BLaER1 (cell line): Measurements from ENCODE around the gene GFI1B.
A peak's percentile ranks its signal among the peaks of the same experiment; 100 is the strongest.

Experiments used
- H3K27ac ChIP-seq: shearing (Covaris generic); formaldehyde crosslinking; 2 replicates; pipeline ENCODE4 v1.8.1; 2022
- H3K27me3 ChIP-seq: shearing (Covaris generic); formaldehyde crosslinking; 2 replicates; pipeline ENCODE4 v1.8.1; 2022
- H3K36me3 ChIP-seq: shearing (Covaris generic); formaldehyde crosslinking; 2 replicates; pipeline ENCODE4 v1.8.1; 2022
- H3K4me1 ChIP-seq: shearing (Covaris generic); formaldehyde crosslinking; 2 replicates; pipeline ENCODE4 v1.8.1; 2022
- H3K4me2 ChIP-seq: shearing (Covaris generic); formaldehyde crosslinking; 2 replicates; pipeline ENCODE4 v1.8.1; 2022
- H3K4me3 ChIP-seq: shearing (Covaris generic); formaldehyde crosslinking; 2 replicates; pipeline ENCODE4 v1.8.1; 2022
- H3K9ac ChIP-seq: shearing (Covaris generic); formaldehyde crosslinking; 2 replicates; pipeline ENCODE4 v1.8.1; 2022
- H3K9me3 ChIP-seq: shearing (Covaris generic); formaldehyde crosslinking; 2 replicates; pipeline ENCODE4 v1.8.1; 2022
- H4K20me1 ChIP-seq: shearing (Covaris generic); formaldehyde crosslinking; 2 replicates; pipeline ENCODE4 v1.8.1; 2022
- Cebpa-rat ChIP-seq: shearing (Covaris generic); IDR thresholded peaks from 2 replicates; pipeline ENCODE4 v1.8.1; 2022

GFI1B gene

DNA sequence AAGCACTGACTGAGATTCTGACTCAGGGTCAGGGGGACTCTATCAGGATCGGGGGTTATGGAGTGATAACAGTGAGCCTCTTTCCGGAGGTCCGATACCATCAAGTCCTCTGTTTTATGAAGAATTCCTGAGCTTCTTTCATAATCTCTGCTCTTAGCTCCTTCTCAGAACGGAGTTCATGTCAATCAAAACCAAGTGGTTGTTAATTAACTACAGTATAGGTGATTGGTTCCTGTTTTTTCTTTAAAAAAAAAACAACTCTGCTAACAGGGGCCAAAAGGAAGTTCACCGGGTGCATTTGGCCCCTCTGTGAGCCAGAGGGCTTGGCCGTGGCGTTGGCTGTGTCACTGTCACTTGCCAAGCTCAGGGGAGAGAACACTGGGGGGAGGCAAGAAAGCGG is 4.0 kb downstream of the GFI1B start:
- Histone ChIP-seq H3K27me3 (peaks cover 46% of the 10 kb centered on the region), H3K4me3 (no peak overlapping the region), H3K4me1 (peaks cover 75% of the 10 kb centered on the region), H3K9ac (no peak overlapping the region), H4K20me1 (peaks cover 7% of the 10 kb centered on the region; the same call in 1 of the 2 replicates), H3K27ac (0 out of 2 replicates have a peak overlapping the region, but pooled peaks have one; percentile 30), H3K9me3 (no peaks in the 10 kb centered on the region), H3K36me3 (no peaks in the 10 kb centered on the region), H3K4me2 (peak overlapping the region; percentile 93)
- TF ChIP-seq Cebpa-rat: no peak

DNA sequence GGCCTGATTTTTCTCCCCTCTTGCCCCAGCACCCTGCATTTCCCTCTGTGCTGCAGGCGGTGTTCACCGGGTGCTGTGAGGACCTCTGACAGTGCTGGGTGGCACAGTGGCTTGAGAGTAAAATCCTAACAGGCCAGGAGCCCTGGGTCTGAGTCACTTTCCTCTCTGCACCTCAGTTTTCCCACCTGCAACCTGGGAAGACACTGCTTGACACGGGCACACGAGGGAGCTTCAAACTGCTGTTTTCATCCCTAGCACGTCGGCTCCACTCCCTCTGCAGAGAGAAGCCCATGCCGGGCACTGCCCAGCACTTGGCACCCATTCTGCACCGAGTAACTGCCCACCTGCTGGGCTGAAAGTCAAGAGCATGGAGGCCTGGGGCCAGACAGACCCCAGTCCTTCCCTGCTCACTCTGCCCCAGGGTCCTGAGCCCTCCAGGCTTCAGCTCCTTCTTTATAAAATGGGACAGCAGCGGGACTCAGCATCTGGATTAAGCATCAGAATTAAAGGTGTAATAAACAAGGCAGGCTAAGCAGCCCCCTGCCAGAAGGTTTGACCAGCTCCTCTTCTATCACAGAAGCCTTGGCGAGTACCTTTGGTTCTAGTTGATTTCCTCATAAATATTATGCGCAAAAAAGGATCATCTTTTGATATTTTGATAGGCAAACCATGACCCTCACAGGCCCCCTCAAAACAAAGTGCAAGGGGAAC is 5.2 kb downstream of the GFI1B start:
- peak overlapping the region; percentile 64; the same call in 1 of the 2 replicates for H3K27ac ChIP-seq
- 0 out of 2 replicates have a peak overlapping the region, but pooled peaks have one; percentile 48 for H3K4me3 ChIP-seq
- peaks cover 6% of the 10 kb centered on the region; the same call in 1 of the 2 replicates for H4K20me1 ChIP-seq
- no peak for TF ChIP-seq Cebpa-rat
- peaks cover 75% of the 10 kb centered on the region for H3K4me1 ChIP-seq
- H3K9ac ChIP-seq: peak overlapping the region; percentile 60
- no peaks in the 10 kb centered on the region for H3K36me3 ChIP-seq
- peak overlapping the region; percentile 93 for H3K4me2 ChIP-seq
- peaks cover 34% of the 10 kb centered on the region for H3K27me3 ChIP-seq
- no peaks in the 10 kb centered on the region for H3K9me3 ChIP-seq

- H3K4me1 ChIP-seq: peaks cover 75% of the 10 kb centered on the region
- H4K20me1 ChIP-seq: no peaks in the 10 kb centered on the region
- H3K4me2 ChIP-seq: peak overlapping the region; percentile 93
- no peaks in the 10 kb centered on the region for H3K9me3 ChIP-seq
- peak overlapping the region; percentile 60 for H3K9ac ChIP-seq
- H3K36me3 ChIP-seq: no peaks in the 10 kb centered on the region
- peaks cover 26% of the 10 kb centered on the region for H3K27me3 ChIP-seq
- H3K4me3 ChIP-seq: peak overlapping the region; percentile 48
- TF ChIP-seq Cebpa-rat: no peak
- H3K27ac ChIP-seq: peak overlapping the region; percentile 64
Measured at GRCh38 chr9:132984202-132985070, 5.9 kb downstream of the GFI1B start.

GRCh38 chr9:132985071-132985350 is 6.5 kb downstream of the GFI1B start:
- Histone ChIP-seq H3K9ac (no peak overlapping the region), H3K4me3 (no peak overlapping the region), H3K4me1 (peaks cover 81% of the 10 kb centered on the region), H3K27me3 (peaks cover 21% of the 10 kb centered on the region), H3K9me3 (no peaks in the 10 kb centered on the region), H3K4me2 (peak overlapping the region; percentile 93), H3K27ac (peak overlapping the region; percentile 56; the same call in 1 of the 2 replicates), H4K20me1 (no peaks in the 10 kb centered on the region), H3K36me3 (no peaks in the 10 kb centered on the region)
- no peak for TF ChIP-seq Cebpa-rat

- no peak overlapping the region for H3K9ac ChIP-seq
- no peaks in the 10 kb centered on the region for H3K36me3 ChIP-seq
- peak overlapping the region; percentile 56; the same call in 1 of the 2 replicates for H3K27ac ChIP-seq
- no peak overlapping the region for H3K4me3 ChIP-seq
- no peaks in the 10 kb centered on the region for H3K9me3 ChIP-seq
- no peaks in the 10 kb centered on the region for H4K20me1 ChIP-seq
- no peak for TF ChIP-seq Cebpa-rat
- H3K4me1 ChIP-seq: peaks cover 85% of the 10 kb centered on the region
- peaks cover 16% of the 10 kb centered on the region for H3K27me3 ChIP-seq
- peak overlapping the region; percentile 93 for H3K4me2 ChIP-seq
Measured at GRCh38 chr9:132985489-132985888, 7.0 kb downstream of the GFI1B start.

DNA sequence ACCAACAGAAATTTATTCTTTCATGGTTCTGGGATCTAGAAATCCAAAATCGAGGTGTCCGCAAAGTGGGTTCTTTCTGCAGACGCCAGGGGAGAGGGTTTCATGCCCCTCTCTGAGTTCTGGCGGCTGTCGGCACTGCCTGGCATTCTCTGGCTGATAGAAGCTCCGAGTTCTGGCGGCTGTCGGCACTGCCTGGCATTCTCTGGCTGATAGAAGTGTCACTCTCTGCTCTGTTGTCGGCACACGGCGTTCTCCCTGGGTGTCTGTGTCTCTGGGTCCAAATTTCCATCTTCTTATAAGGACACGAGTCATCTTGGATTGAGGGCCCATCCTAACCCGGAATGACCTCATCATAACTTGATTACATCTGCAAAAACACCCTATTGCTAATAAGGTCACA is 7.6 kb downstream of the GFI1B start:
- peak overlapping the region; percentile 93 for H3K4me2 ChIP-seq
- peaks cover 10% of the 10 kb centered on the region for H3K27me3 ChIP-seq

GRCh38 chr9:132986640-132987620 is 8.4 kb downstream of the GFI1B start:
- peak overlapping the region; percentile 93 for H3K4me2 ChIP-seq
- H3K9me3 ChIP-seq: no peaks in the 10 kb centered on the region
- no peaks in the 10 kb centered on the region for H4K20me1 ChIP-seq
- H3K4me3 ChIP-seq: no peak overlapping the region
- H3K36me3 ChIP-seq: no peaks in the 10 kb centered on the region
- peaks cover 100% of the 10 kb centered on the region for H3K4me1 ChIP-seq
- H3K27ac ChIP-seq: 0 out of 2 replicates have a peak overlapping the region, but pooled peaks have one; percentile 8
- peaks cover 2% of the 10 kb centered on the region; the same call in 1 of the 2 replicates for H3K27me3 ChIP-seq
- no peak overlapping the region for H3K9ac ChIP-seq
- no peak for TF ChIP-seq Cebpa-rat

More for the DNA sequence above, 7.6 kb downstream of the GFI1B start:
- Histone ChIP-seq H3K27ac (no peak overlapping the region), H3K4me1 (peaks cover 92% of the 10 kb centered on the region), H3K36me3 (no peaks in the 10 kb centered on the region), H4K20me1 (no peaks in the 10 kb centered on the region), H3K9me3 (no peaks in the 10 kb centered on the region), H3K9ac (no peak overlapping the region), H3K4me3 (no peak overlapping the region)
- TF ChIP-seq Cebpa-rat: no peak

GRCh38 chr9:132988244-132989013 is 9.9 kb downstream of the GFI1B start:
- Histone ChIP-seq H4K20me1 (no peaks in the 10 kb centered on the region), H3K27me3 (no peaks in the 10 kb centered on the region), H3K9ac (no peak overlapping the region), H3K36me3 (no peaks in the 10 kb centered on the region), H3K27ac (0 out of 2 replicates have a peak overlapping the region, but pooled peaks have one; percentile 38), H3K9me3 (no peaks in the 10 kb centered on the region), H3K4me1 (peaks cover 100% of the 10 kb centered on the region), H3K4me2 (peak overlapping the region; percentile 93), H3K4me3 (no peak overlapping the region)
- TF ChIP-seq Cebpa-rat: no peak

DNA sequence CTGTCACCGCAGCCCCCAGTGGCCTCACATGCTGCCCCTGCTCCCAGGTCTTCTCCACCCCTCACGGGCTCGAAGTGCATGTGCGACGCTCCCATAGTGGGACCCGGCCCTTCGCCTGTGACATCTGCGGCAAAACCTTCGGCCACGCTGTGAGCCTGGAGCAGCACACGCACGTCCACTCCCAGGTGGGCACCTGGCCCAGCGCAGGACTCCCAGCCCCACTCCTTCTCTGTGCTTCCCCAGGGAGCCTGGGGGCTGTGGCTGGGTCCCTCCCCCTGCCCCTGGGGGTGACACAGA is 10.5 kb downstream of the GFI1B start:
- no peaks in the 10 kb centered on the region for H4K20me1 ChIP-seq
- H3K4me2 ChIP-seq: peak overlapping the region; percentile 89
- 0 out of 2 replicates have a peak overlapping the region, but pooled peaks have one; percentile 38 for H3K27ac ChIP-seq
- H3K4me1 ChIP-seq: peaks cover 100% of the 10 kb centered on the region
- no peaks in the 10 kb centered on the region for H3K9me3 ChIP-seq
- H3K27me3 ChIP-seq: no peaks in the 10 kb centered on the region
- H3K9ac ChIP-seq: no peak overlapping the region
- no peak overlapping the region for H3K4me3 ChIP-seq
- no peak for TF ChIP-seq Cebpa-rat
- H3K36me3 ChIP-seq: no peaks in the 10 kb centered on the region
